HepG2 (cell line): ENCODE measurements around the gene ZSCAN21. TPM values are rescaled to one million over a fixed set of nuclear protein-coding genes. Genes with fewer than 3 reads are reported as not detected.

ENCODE experiments used
- ATAC-seq: fragments of 200-7000 bp; cut with Tn5 transposase; 3 replicates; pipeline ENCODE4 v1.9.1; 2020; ENCODE audit warnings: mild to moderate bottlenecking, moderate library complexity
- BruUV-seq: library from RNA; stranded (reverse); fragments of 400-500 nt; replicated peaks from 2 replicates; lab custom pipeline; 2021; lab: Mats Ljungman, UMichigan
- CTCF ChIA-PET: fragments of 300-600 bp; formaldehyde crosslinking; extraction: SDS; loops from one replicate; lab custom pipeline; 2021; ENCODE audit warnings: low total read pairs, inconsistent platforms, low intra/inter-chr PET ratio; lab: Yijun Ruan, JAX
- POLR2A ChIA-PET: fragments of 350-600 bp; sonication (Branson Sonifier 250); formaldehyde crosslinking; loops from one replicate; lab custom pipeline; 2020; ENCODE audit warnings: antibody characterized with exemption, inconsistent platforms; lab: Yijun Ruan, JAX
- DNase-seq: peaks from one replicate; pipeline ENCODE4 v3.0.0-alpha.2; 2015; ENCODE audit warnings: low spot score
- FAIRE-seq: peaks from 3 replicates; lab custom pipeline; 2011; peaks lifted over from hg19 to GRCh38; lab: Jason Lieb, UNC
- H2AFZ ChIP-seq: one replicate; pipeline ENCODE4 v1.6.1; 2011; ENCODE audit warnings: low read length, inconsistent platforms
- H3K27ac ChIP-seq: fragments of 300-600 bp; 3 replicates; pipeline ENCODE4 v1.8.0; 2011; ENCODE audit warnings: mixed run types, mild to moderate bottlenecking, mixed read lengths, low read length, inconsistent platforms; ENCODE audit not compliant: insufficient read depth; ENCODE audit errors: extremely low read length
- H3K27me3 ChIP-seq, 2 experiments: fragments of 200-600 bp in 1 of 2; 2 replicates in 1 of 2; 3 replicates in 1 of 2; pipeline versions ENCODE4 v1.6.0 to v1.8.0; 2011; ENCODE audit warnings: low read length in 2 of 2, mild to moderate bottlenecking in 2 of 2, moderate library complexity in 2 of 2, inconsistent platforms in 1 of 2; ENCODE audit not compliant: insufficient read depth in 2 of 2, control insufficient read depth in 1 of 2
- H3K36me3 ChIP-seq, 2 experiments: fragments of 200-600 bp in 1 of 2; replicated peaks in 1 of 2; 2 replicates in 1 of 2; 3 replicates in 1 of 2; pipeline versions ENCODE4 v1.5.1 to v1.8.0; 2011; ENCODE audit warnings: low read length in 2 of 2, inconsistent platforms in 1 of 2; ENCODE audit not compliant: insufficient read depth in 2 of 2, control insufficient read depth in 1 of 2
- H3K4me1 ChIP-seq: 2 replicates; pipeline ENCODE4 v1.5.1; 2012; ENCODE audit warnings: low read length, inconsistent platforms; ENCODE audit not compliant: insufficient read depth
- H3K4me2 ChIP-seq: 2 replicates; pipeline ENCODE4 v1.6.0; 2011; ENCODE audit warnings: low read depth, low read length, inconsistent platforms
- H3K4me3 ChIP-seq, 3 experiments: fragments of 200-600 bp in 1 of 3; sonication (generic), shearing (Covaris generic) in 1 of 3; replicated peaks in 1 of 3; 2 replicates each; pipeline ENCODE4 v1.5.1; 2011 to 2016; ENCODE audit warnings: low read length in 3 of 3, inconsistent platforms in 2 of 3, low read depth in 2 of 3, mild to moderate bottlenecking in 2 of 3, control low read depth in 1 of 3, mixed read lengths in 1 of 3; ENCODE audit not compliant: insufficient read depth in 1 of 3
- H3K79me2 ChIP-seq: one replicate; pipeline ENCODE4 v1.6.1; 2011; ENCODE audit warnings: low read length, inconsistent platforms; ENCODE audit not compliant: insufficient read depth
- H3K9ac ChIP-seq: 2 replicates; pipeline ENCODE4 v1.6.0; 2011; ENCODE audit warnings: mild to moderate bottlenecking, low read depth, low read length, inconsistent platforms; ENCODE audit not compliant: insufficient read depth
- H3K9me3 ChIP-seq: 2 replicates; pipeline ENCODE4 v1.5.1; 2012; ENCODE audit warnings: mild to moderate bottlenecking, low read length
- H4K20me1 ChIP-seq: 2 replicates; pipeline ENCODE4 v1.6.0; 2011; ENCODE audit warnings: inconsistent platforms, mild to moderate bottlenecking, low read length, moderate library complexity; ENCODE audit not compliant: insufficient read depth
- BRD4 ChIP-seq: sonication (generic); formaldehyde crosslinking; IDR thresholded peaks from 2 replicates; pipeline ENCODE4 v1.4.0; 2020; ENCODE audit warnings: missing genetic modification reagents
- CEBPG ChIP-seq: IDR thresholded peaks from 2 replicates; pipeline ENCODE4 v1.6.1; 2016
- FOXA3 ChIP-seq: IDR thresholded peaks from 2 replicates; pipeline ENCODE4 v1.6.1; 2016; ENCODE audit warnings: missing genetic modification reagents, missing compliant biosample characterization
- HBP1 ChIP-seq: IDR thresholded peaks from 2 replicates; pipeline ENCODE4 v1.6.1; 2016; ENCODE audit warnings: low read depth, control low read depth
- PHF21A ChIP-seq: sonication (generic); formaldehyde crosslinking; IDR thresholded peaks from 2 replicates; pipeline ENCODE4 v1.5.0; 2020; ENCODE audit warnings: mild to moderate bottlenecking, missing genetic modification reagents
- RAD21 ChIP-seq: fragments of 450-650 bp; formaldehyde crosslinking; IDR thresholded peaks from 2 replicates; pipeline ENCODE4 v1.5.0; 2020; ENCODE audit warnings: mild to moderate bottlenecking
- RBFOX2 ChIP-seq: fragments of 200-400 bp; formaldehyde crosslinking; IDR thresholded peaks from 2 replicates; pipeline ENCODE4 v1.6.1; 2017; ENCODE audit warnings: low read depth, mild to moderate bottlenecking, low read length
- RBM39 ChIP-seq: fragments of 200-400 bp; formaldehyde crosslinking; IDR thresholded peaks from one replicate; pipeline ENCODE4 v1.6.1; 2018; ENCODE audit warnings: antibody characterized with exemption, mild to moderate bottlenecking, low read depth, low read length; ENCODE audit not compliant: poor library complexity, severe bottlenecking
- SOX13 ChIP-seq, 3 experiments: fragments of 450-650 bp in 1 of 3; sonication (generic) in 1 of 3; formaldehyde crosslinking in 1 of 3; IDR thresholded peaks in 2 of 3; conservative IDR thresholded peaks in 1 of 3; 2 replicates each; pipeline versions ENCODE4 v1.5.0 to v1.6.1; 2016 to 2020; ENCODE audit warnings: antibody characterized with exemption in 1 of 3, mild to moderate bottlenecking in 1 of 3, missing compliant biosample characterization in 1 of 3, missing genetic modification reagents in 1 of 3, moderate library complexity in 1 of 3
- TP53 ChIP-seq: sonication (generic); formaldehyde crosslinking; conservative IDR thresholded peaks from 2 replicates; pipeline ENCODE4 v1.4.0; 2020; ENCODE audit warnings: missing genetic modification reagents
- ZC3H13 ChIP-seq: sonication (generic); formaldehyde crosslinking; IDR thresholded peaks from 2 replicates; pipeline ENCODE4 v1.8.1; 2023; ENCODE audit warnings: mild to moderate bottlenecking, missing genetic modification reagents, moderate library complexity
- ZNF550 ChIP-seq: sonication (generic); formaldehyde crosslinking; IDR thresholded peaks from 2 replicates; pipeline ENCODE4 v1.4.0; 2020; ENCODE audit warnings: mild to moderate bottlenecking, missing genetic modification reagents, borderline replicate concordance
- ZNF574 ChIP-seq: sonication (generic); formaldehyde crosslinking; IDR thresholded peaks from 2 replicates; pipeline ENCODE4 v1.4.0; 2020; ENCODE audit warnings: missing genetic modification reagents
- WGBS: methylation state at CpG from one replicate; pipeline ENCODE4 v1.1.6; 2017; ENCODE audit warnings: low lambda C conversion rate; 5-methylcytosine and 5-hydroxymethylcytosine counted together
- in situ Hi-C: cut with HindIII; loops from 2 replicates; pipeline ENCODE4 v1.10.0; 2017; ENCODE audit warnings: low pct_unique_long_range_greater_than_20kb; ENCODE audit not compliant: extremely low pct_ligation_motif_present
- intact Hi-C: fragments of 100-400 bp; cut with micrococcal nuclease; formaldehyde crosslinking; loops from one replicate; pipeline ENCODE4 v1.10.0; 2022; ENCODE audit not compliant: unreplicated experiment
- polyA plus RNA-seq, 8 experiments: library from polyadenylated mRNA; depleted of rRNA in 3 of 8; stranded (reverse) in 7 of 8; unstranded in 1 of 8; fragments of >200 nt; fragmentation: Illumina TruSeq in 4 of 8; extraction: Trizol in 4 of 8; gene quantifications; 2 replicates each; pipeline versions ENCODE4 v1.2.1 to v1.2.3, GENCODE V29; 2011 to 2016; ENCODE audit warnings: low read depth in 4 of 8, missing spikeins in 1 of 8, mixed read lengths in 1 of 8; ENCODE audit not compliant: insufficient read depth in 1 of 8
- total RNA-seq, 5 experiments: library from RNA; depleted of rRNA; stranded (reverse); fragments of >200 nt; fragmentation: Illumina TruSeq; extraction: Trizol; gene quantifications; 2 replicates each; pipeline ENCODE4 v1.2.3, GENCODE V29; 2016; ENCODE audit warnings: low read depth in 1 of 5

The ZSCAN21 gene
- total and polyA plus RNA-seq, 2 of the 13 experiments (the other 11 are each of a cell fraction or from before 2014, with no cell fraction given), result 7.0 to 10.0 TPM

GRCh38 chr7:100051611-100052010 is 2.0 kb downstream of the ZSCAN21 start:
- H4K20me1 ChIP-seq, result no peaks in the 10 kb centered on the region
- H3K9me3 ChIP-seq, result no peaks in the 10 kb centered on the region
- TF ChIP-seq ZC3H13, result no peak
- TF ChIP-seq BRD4 (CRISPR knock-in tag), result no peak
- TF ChIP-seq TP53 (CRISPR knock-in tag), result no peak
- no peak for TF ChIP-seq RBM39
- no peak for TF ChIP-seq HBP1 (CRISPR knock-in tag)
- H3K4me1 ChIP-seq, result peaks cover 29% of the 10 kb centered on the region
- H3K27me3 ChIP-seq, result no peaks in the 10 kb centered on the region
- FAIRE-seq, result no peak
- in situ Hi-C loops (loop anchor here (5.0 to 10.0 kb wide), 2 partner anchors 59 to 137 kb away; partner anchors contain the start of gene TRIM4), intact Hi-C loops (loop anchor here (2.0 to 5.0 kb wide), 2 partner anchors 74 to 139 kb away; partner anchors contain the start of gene AZGP1)
- no peak overlapping the region for H3K9ac ChIP-seq
- peaks cover 6% of the 10 kb centered on the region for H3K79me2 ChIP-seq
- H3K36me3 ChIP-seq, result peaks cover 0 to under 1% of the 10 kb centered on the region in 2 experiments; a peak in 1 of 5 replicates
- H2AFZ ChIP-seq, result no peak overlapping the region
- H3K27ac ChIP-seq, result no peak overlapping the region
- DNase-seq, result peak; percentile 39
- no peak for ATAC-seq
- WGBS, result 82% methylated on average over 3 of the region's 3 CpGs
- no TSS peak for BruUV-seq
- ChIA-PET CTCF (interaction anchor here (3.3 kb wide), 1 partner anchor 57 kb away, joined by 33 read pairs; no protein-coding TSS in a partner anchor), POLR2A (interaction anchor here (0.9 to 1.0 kb wide), 2 partner anchors 36 to 54 kb away, joined by 4 read pairs; partner anchors contain the start of gene ZKSCAN1)
- peak overlapping the region; percentile 23 for H3K4me2 ChIP-seq
- no peak overlapping the region for H3K4me3 ChIP-seq

- H3K4me2 ChIP-seq, result no peak overlapping the region
- H3K36me3 ChIP-seq, result peaks cover 4 to 17% of the 10 kb centered on the region in 2 experiments; a peak in 4 of 5 replicates
- ATAC-seq (peak; percentile 74), FAIRE-seq (peak; percentile 75), DNase-seq (peak; percentile 81)
- H4K20me1 ChIP-seq, result no peaks in the 10 kb centered on the region
- peaks cover 29% of the 10 kb centered on the region for H3K4me1 ChIP-seq
- no peak overlapping the region for H3K27ac ChIP-seq
- H3K4me3 ChIP-seq, result no peak overlapping the region
- in situ Hi-C loops (loop anchor here (5.0 to 10.0 kb wide), 2 partner anchors 61 to 138 kb away; partner anchors contain the start of gene TRIM4), intact Hi-C loops (loop anchor here (1.0 to 5.0 kb wide), 4 partner anchors 59 to 422 kb away; partner anchors contain the start of gene AZGP1)
- WGBS, result 83% methylated on average over 3 of the region's 3 CpGs
- H3K9me3 ChIP-seq, result no peaks in the 10 kb centered on the region
- ChIA-PET POLR2A (interaction anchor here (0.7 to 1.3 kb wide), 9 partner anchors 10 to 540 kb away, joined by 3 to 11 read pairs (median 4); no protein-coding TSS in a partner anchor), CTCF (interaction anchor here (1.0 to 3.3 kb wide), 4 partner anchors 57 to 140 kb away, joined by 3 to 33 read pairs (median 5); no protein-coding TSS in a partner anchor)
- no peaks in the 10 kb centered on the region; a peak in 1 of 5 replicates for H3K27me3 ChIP-seq
- no peak overlapping the region for H2AFZ ChIP-seq
- H3K79me2 ChIP-seq, result peaks cover 6% of the 10 kb centered on the region
- H3K9ac ChIP-seq, result no peak overlapping the region
- BruUV-seq, result no TSS peak
- peak; percentile 53; the same call in 1 of the 2 replicates for TF ChIP-seq ZNF574 (CRISPR knock-in tag)
- peak; percentile 72 for TF ChIP-seq RAD21
- TF ChIP-seq SOX13 (IDR thresholded peaks at IDR 0.05), result no peak
- 0 out of 4 replicates have a peak, but pooled peaks of 1 of the 2 experiments have one; percentile 4 for TF ChIP-seq SOX13 (CRISPR knock-in tag; conservative IDR thresholded peaks at IDR 0.05 in 1 of 2, IDR thresholded peaks at IDR 0.05 in 1 of 2)
- no peak for TF ChIP-seq ZNF550
- no peak for TF ChIP-seq PHF21A
- TF ChIP-seq CEBPG (CRISPR knock-in tag), result peak; percentile 62
- 0 out of 2 replicates have a peak, but pooled peaks have one; percentile 28 for TF ChIP-seq FOXA3
- 0 out of 2 replicates have a peak, but pooled peaks have one; percentile 24 for TF ChIP-seq RBFOX2
Measured at GRCh38 chr7:100053215-100053614, 3.6 kb downstream of the ZSCAN21 start.
